Effector memory CD4-positive, alpha-beta T cell (primary cell): ENCODE measurements around the gene CAMK2A.

ENCODE experiments used
- DNase-seq, 3 donors: peaks; one replicate each; pipeline ENCODE4 v3.0.0-alpha.2; 2020
- H3K27ac ChIP-seq: 2 replicates; pipeline ENCODE4 v1.7.0; 2013; ENCODE audit warnings: mild to moderate bottlenecking, low read length, moderate library complexity; ENCODE audit not compliant: insufficient read depth, poor library complexity, severe bottlenecking
- H3K27me3 ChIP-seq: replicated peaks from 2 replicates; pipeline ENCODE4 v1.7.0; 2013; ENCODE audit warnings: mild to moderate bottlenecking, low read length; ENCODE audit not compliant: insufficient read depth, control insufficient read depth, poor library complexity, severe bottlenecking
- H3K36me3 ChIP-seq: 2 replicates; pipeline ENCODE4 v1.7.0; 2013; ENCODE audit warnings: mild to moderate bottlenecking, low read length, moderate library complexity; ENCODE audit not compliant: control insufficient read depth, insufficient read depth
- H3K4me1 ChIP-seq: 2 replicates; pipeline ENCODE4 v1.7.0; 2013; ENCODE audit warnings: low read length, mild to moderate bottlenecking; ENCODE audit not compliant: control insufficient read depth, insufficient read depth, poor library complexity, severe bottlenecking
- H3K4me3 ChIP-seq: 2 replicates; pipeline ENCODE4 v1.7.0; 2013; ENCODE audit warnings: low read length, low read depth, mild to moderate bottlenecking; ENCODE audit not compliant: insufficient read depth, poor library complexity, severe bottlenecking
- H3K9me3 ChIP-seq: 2 replicates; pipeline ENCODE4 v1.7.0; 2013; ENCODE audit warnings: mild to moderate bottlenecking, low read length, moderate library complexity; ENCODE audit not compliant: control insufficient read depth

CAMK2A gene

GRCh38 chr5:150294551-150295071 is 5.0 kb upstream of the CAMK2A start:
- no peaks in the 10 kb centered on the region for H3K9me3 ChIP-seq
- no peaks in the 10 kb centered on the region for H3K27me3 ChIP-seq
- no peak for DNase-seq
- H3K36me3 ChIP-seq: no peaks in the 10 kb centered on the region
- no peaks in the 10 kb centered on the region for H3K4me1 ChIP-seq
- no peak overlapping the region for H3K4me3 ChIP-seq
- H3K27ac ChIP-seq: no peak overlapping the region

GRCh38 chr5:150293091-150293941 is 3.7 kb upstream of the CAMK2A start:
- Histone ChIP-seq H3K4me3 (no peak overlapping the region), H3K27ac (no peak overlapping the region), H3K27me3 (no peaks in the 10 kb centered on the region), H3K9me3 (no peaks in the 10 kb centered on the region), H3K36me3 (no peaks in the 10 kb centered on the region), H3K4me1 (no peaks in the 10 kb centered on the region)
- DNase-seq: no peak

GRCh38 chr5:150291388-150292385 is 2.1 kb upstream of the CAMK2A start:
- H3K27me3 ChIP-seq: no peaks in the 10 kb centered on the region
- no peak overlapping the region for H3K4me3 ChIP-seq
- no peaks in the 10 kb centered on the region for H3K9me3 ChIP-seq
- H3K36me3 ChIP-seq: no peaks in the 10 kb centered on the region
- DNase-seq: no peak
- H3K4me1 ChIP-seq: no peaks in the 10 kb centered on the region
- no peak overlapping the region for H3K27ac ChIP-seq

GRCh38 chr5:150288791-150289190 is 782 bp downstream of the CAMK2A start:
- no peak overlapping the region for H3K4me3 ChIP-seq
- no peaks in the 10 kb centered on the region for H3K36me3 ChIP-seq
- H3K27ac ChIP-seq: no peak overlapping the region
- no peak for DNase-seq
- H3K4me1 ChIP-seq: no peaks in the 10 kb centered on the region
- no peaks in the 10 kb centered on the region for H3K9me3 ChIP-seq
- H3K27me3 ChIP-seq: no peaks in the 10 kb centered on the region

- Histone ChIP-seq H3K9me3 (no peaks in the 10 kb centered on the region), H3K4me1 (no peaks in the 10 kb centered on the region), H3K27me3 (no peaks in the 10 kb centered on the region), H3K36me3 (no peaks in the 10 kb centered on the region), H3K4me3 (no peak overlapping the region), H3K27ac (no peak overlapping the region)
- no peak for DNase-seq
Observed at GRCh38 chr5:150288361-150288760, 1.2 kb downstream of the CAMK2A start.

GRCh38 chr5:150286820-150287219 is 2.8 kb downstream of the CAMK2A start:
- Histone ChIP-seq H3K9me3 (no peaks in the 10 kb centered on the region), H3K4me1 (no peaks in the 10 kb centered on the region), H3K36me3 (no peaks in the 10 kb centered on the region), H3K27me3 (no peaks in the 10 kb centered on the region), H3K27ac (no peak overlapping the region), H3K4me3 (no peak overlapping the region)
- no peak for DNase-seq

GRCh38 chr5:150285114-150285513 is 4.5 kb downstream of the CAMK2A start:
- Histone ChIP-seq H3K9me3 (no peaks in the 10 kb centered on the region), H3K36me3 (no peaks in the 10 kb centered on the region), H3K4me3 (no peak overlapping the region), H3K27me3 (no peaks in the 10 kb centered on the region), H3K4me1 (no peaks in the 10 kb centered on the region), H3K27ac (no peak overlapping the region)
- no peak for DNase-seq

GRCh38 chr5:150284311-150284710 is 5.3 kb downstream of the CAMK2A start:
- Histone ChIP-seq H3K4me1 (no peaks in the 10 kb centered on the region), H3K9me3 (no peaks in the 10 kb centered on the region), H3K36me3 (no peaks in the 10 kb centered on the region), H3K27me3 (no peaks in the 10 kb centered on the region), H3K4me3 (no peak overlapping the region), H3K27ac (no peak overlapping the region)
- DNase-seq: no peak

- H3K9me3 ChIP-seq: no peaks in the 10 kb centered on the region
- H3K27me3 ChIP-seq: no peaks in the 10 kb centered on the region
- DNase-seq: no peak
- H3K4me1 ChIP-seq: no peaks in the 10 kb centered on the region
- H3K36me3 ChIP-seq: no peaks in the 10 kb centered on the region
- no peak overlapping the region for H3K4me3 ChIP-seq
- H3K27ac ChIP-seq: no peak overlapping the region
Observed at GRCh38 chr5:150283904-150284303, 5.7 kb downstream of the CAMK2A start.
